ENCODE measurements around the gene ADPRM. TPM values are rescaled to one million over a fixed set of nuclear protein-coding genes. Genes with fewer than 3 reads are reported as not detected.

ADPRM gene
- polyA plus RNA-seq, 2 of the 4 experiments (the other 2 are of a cell fraction), result 8.3 to 25.2 TPM

DNA sequence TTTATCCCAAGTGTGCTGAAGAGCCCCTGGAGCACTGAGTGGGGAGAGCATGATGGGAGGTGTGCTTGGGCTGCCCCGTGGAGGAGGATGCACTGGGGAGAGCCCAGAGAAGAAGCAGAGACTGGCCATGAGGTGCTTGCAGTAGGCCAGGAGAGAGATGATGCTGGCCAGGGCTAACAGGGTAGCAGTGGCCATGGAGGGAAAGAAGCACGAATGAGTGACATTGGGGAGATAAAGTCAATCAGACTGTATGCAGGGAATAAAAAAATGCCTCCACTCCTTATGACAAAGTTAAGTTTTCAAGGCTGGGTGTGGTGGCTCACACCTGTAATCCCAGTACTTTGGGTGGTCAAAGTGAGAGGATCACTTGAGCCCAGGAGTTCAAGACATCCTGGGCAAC is 37.9 kb downstream of the ADPRM start:
- Histone ChIP-seq H3K27ac (no peak overlapping the region), H3K4me3 (no peak overlapping the region), H3K9me3 (no peaks in the 10 kb centered on the region), H3K4me2 (no peak overlapping the region), H3K4me1 (peaks cover 27% of the 10 kb centered on the region)
- FAIRE-seq, result no peak
- ATAC-seq, result no peak
- 7% methylated on average over 2 of the region's 2 CpGs for WGBS (ENCODE audit: missing lambda C conversion rate)
- ChIA-PET CTCF (interaction anchor here (1.7 to 4.9 kb wide), 3 partner anchors 107 to 909 kb away, joined by 4 to 127 read pairs (median 4); no protein-coding TSS in a partner anchor), POLR2A (no interaction called here)
- TF ChIP-seq, protein P1, sequence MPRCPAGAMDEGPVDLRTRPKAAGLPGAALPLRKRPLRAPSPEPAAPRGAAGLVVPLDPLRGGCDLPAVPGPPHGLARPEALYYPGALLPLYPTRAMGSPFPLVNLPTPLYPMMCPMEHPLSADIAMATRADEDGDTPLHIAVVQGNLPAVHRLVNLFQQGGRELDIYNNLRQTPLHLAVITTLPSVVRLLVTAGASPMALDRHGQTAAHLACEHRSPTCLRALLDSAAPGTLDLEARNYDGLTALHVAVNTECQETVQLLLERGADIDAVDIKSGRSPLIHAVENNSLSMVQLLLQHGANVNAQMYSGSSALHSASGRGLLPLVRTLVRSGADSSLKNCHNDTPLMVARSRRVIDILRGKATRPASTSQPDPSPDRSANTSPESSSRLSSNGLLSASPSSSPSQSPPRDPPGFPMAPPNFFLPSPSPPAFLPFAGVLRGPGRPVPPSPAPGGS (IDR thresholded peaks at IDR 0.05), result no peak
- TF ChIP-seq SREBF2 (IDR thresholded peaks at IDR 0.05) (no peak), EHMT2 (IDR thresholded peaks at IDR 0.05; ENCODE audit: low read depth) (no peak), HOXA7 (CRISPR knock-in tag; IDR thresholded peaks at IDR 0.05) (no peak), MYC (IDR thresholded peaks at IDR 0.05; ENCODE audit: borderline replicate concordance, low read length) (no peak), RFX5 (IDR thresholded peaks at IDR 0.05) (no peak), CBX8 (IDR thresholded peaks at IDR 0.05) (no peak), FOXS1 (CRISPR knock-in tag; IDR thresholded peaks at IDR 0.05) (no peak), POLR2AphosphoS2 (conservative IDR thresholded peaks at IDR 0.05; ENCODE audit: low read length) (no peak), JUN (IDR thresholded peaks at IDR 0.05) (no peak), MAFK (IDR thresholded peaks at IDR 0.05; ENCODE audit: partially characterized antibody) (no peak), RNF2 (IDR thresholded peaks at IDR 0.05; ENCODE audit: borderline replicate concordance, low read depth) (no peak), TFCP2L1 (CRISPR knock-in tag; IDR thresholded peaks at IDR 0.05) (no peak), CEBPB (IDR thresholded peaks at IDR 0.05) (no peak), FOSL2 (IDR thresholded peaks at IDR 0.05) (no peak), FOSL2 (CRISPR knock-in tag; IDR thresholded peaks at IDR 0.05) (no peak), HOXB5 (CRISPR knock-in tag; IDR thresholded peaks at IDR 0.05) (no peak), HOXB13 (CRISPR knock-in tag; IDR thresholded peaks at IDR 0.05; ENCODE audit: low read depth) (no peak)
- TF ChIP-seq, protein P2, sequence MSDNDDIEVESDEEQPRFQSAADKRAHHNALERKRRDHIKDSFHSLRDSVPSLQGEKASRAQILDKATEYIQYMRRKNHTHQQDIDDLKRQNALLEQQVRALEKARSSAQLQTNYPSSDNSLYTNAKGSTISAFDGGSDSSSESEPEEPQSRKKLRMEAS (IDR thresholded peaks at IDR 0.05), result no peak
- TF ChIP-seq, protein P3, sequence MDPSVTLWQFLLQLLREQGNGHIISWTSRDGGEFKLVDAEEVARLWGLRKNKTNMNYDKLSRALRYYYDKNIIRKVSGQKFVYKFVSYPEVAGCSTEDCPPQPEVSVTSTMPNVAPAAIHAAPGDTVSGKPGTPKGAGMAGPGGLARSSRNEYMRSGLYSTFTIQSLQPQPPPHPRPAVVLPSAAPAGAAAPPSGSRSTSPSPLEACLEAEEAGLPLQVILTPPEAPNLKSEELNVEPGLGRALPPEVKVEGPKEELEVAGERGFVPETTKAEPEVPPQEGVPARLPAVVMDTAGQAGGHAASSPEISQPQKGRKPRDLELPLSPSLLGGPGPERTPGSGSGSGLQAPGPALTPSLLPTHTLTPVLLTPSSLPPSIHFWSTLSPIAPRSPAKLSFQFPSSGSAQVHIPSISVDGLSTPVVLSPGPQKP (IDR thresholded peaks at IDR 0.05; ENCODE audit: low read depth, low read length), result no peak
- TF ChIP-seq, protein P4, sequence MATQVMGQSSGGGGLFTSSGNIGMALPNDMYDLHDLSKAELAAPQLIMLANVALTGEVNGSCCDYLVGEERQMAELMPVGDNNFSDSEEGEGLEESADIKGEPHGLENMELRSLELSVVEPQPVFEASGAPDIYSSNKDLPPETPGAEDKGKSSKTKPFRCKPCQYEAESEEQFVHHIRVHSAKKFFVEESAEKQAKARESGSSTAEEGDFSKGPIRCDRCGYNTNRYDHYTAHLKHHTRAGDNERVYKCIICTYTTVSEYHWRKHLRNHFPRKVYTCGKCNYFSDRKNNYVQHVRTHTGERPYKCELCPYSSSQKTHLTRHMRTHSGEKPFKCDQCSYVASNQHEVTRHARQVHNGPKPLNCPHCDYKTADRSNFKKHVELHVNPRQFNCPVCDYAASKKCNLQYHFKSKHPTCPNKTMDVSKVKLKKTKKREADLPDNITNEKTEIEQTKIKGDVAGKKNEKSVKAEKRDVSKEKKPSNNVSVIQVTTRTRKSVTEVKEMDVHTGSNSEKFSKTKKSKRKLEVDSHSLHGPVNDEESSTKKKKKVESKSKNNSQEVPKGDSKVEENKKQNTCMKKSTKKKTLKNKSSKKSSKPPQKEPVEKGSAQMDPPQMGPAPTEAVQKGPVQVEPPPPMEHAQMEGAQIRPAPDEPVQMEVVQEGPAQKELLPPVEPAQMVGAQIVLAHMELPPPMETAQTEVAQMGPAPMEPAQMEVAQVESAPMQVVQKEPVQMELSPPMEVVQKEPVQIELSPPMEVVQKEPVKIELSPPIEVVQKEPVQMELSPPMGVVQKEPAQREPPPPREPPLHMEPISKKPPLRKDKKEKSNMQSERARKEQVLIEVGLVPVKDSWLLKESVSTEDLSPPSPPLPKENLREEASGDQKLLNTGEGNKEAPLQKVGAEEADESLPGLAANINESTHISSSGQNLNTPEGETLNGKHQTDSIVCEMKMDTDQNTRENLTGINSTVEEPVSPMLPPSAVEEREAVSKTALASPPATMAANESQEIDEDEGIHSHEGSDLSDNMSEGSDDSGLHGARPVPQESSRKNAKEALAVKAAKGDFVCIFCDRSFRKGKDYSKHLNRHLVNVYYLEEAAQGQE (IDR thresholded peaks at IDR 0.05), result no peak
- DNase-seq (ENCODE audit: low read depth in 1 of 2, low spot score in 1 of 2), result no peak

DNA sequence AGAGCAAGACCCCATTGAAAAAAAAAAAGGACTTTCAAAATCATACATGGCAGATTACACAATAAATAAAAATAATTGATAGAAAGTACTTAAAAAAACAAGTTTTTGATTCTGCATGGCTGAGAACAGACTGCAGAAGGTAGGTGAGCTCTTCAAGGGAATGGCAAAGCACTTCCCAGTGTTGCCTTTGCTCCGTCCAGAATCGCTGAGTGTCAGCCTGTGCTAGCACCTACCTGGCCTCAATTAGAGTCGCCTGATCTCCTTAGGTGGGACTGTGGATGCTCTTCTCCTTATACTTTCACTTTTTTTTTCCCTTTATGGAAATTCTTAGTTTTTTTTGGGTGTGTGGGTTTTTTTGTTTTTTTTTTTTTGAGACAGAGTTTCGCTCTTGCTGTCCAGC is 38.4 kb downstream of the ADPRM start:
- POLR2A ChIA-PET, result no interaction called here

More for the DNA sequence above, 38.4 kb downstream of the ADPRM start:
- no peak overlapping the region for H3K27ac ChIP-seq
- TF ChIP-seq, protein P5, sequence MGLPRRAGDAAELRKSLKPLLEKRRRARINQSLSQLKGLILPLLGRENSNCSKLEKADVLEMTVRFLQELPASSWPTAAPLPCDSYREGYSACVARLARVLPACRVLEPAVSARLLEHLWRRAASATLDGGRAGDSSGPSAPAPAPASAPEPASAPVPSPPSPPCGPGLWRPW (IDR thresholded peaks at IDR 0.05), result no peak
- no peak for TF ChIP-seq CHD2 (IDR thresholded peaks at IDR 0.05; ENCODE audit: low read length, partially characterized antibody)
- TF ChIP-seq, protein P6, sequence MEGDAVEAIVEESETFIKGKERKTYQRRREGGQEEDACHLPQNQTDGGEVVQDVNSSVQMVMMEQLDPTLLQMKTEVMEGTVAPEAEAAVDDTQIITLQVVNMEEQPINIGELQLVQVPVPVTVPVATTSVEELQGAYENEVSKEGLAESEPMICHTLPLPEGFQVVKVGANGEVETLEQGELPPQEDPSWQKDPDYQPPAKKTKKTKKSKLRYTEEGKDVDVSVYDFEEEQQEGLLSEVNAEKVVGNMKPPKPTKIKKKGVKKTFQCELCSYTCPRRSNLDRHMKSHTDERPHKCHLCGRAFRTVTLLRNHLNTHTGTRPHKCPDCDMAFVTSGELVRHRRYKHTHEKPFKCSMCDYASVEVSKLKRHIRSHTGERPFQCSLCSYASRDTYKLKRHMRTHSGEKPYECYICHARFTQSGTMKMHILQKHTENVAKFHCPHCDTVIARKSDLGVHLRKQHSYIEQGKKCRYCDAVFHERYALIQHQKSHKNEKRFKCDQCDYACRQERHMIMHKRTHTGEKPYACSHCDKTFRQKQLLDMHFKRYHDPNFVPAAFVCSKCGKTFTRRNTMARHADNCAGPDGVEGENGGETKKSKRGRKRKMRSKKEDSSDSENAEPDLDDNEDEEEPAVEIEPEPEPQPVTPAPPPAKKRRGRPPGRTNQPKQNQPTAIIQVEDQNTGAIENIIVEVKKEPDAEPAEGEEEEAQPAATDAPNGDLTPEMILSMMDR (IDR thresholded peaks at IDR 0.05), result no peak
- TF ChIP-seq, protein P1 (IDR thresholded peaks at IDR 0.05), result no peak
- TF ChIP-seq, protein P2 (IDR thresholded peaks at IDR 0.05), result no peak
- TF ChIP-seq GATA3 (IDR thresholded peaks at IDR 0.05; ENCODE audit: borderline replicate concordance), result no peak
- no peak for TF ChIP-seq EP300 (IDR thresholded peaks at IDR 0.05)
- no peak for TF ChIP-seq HOXB5 (CRISPR knock-in tag; IDR thresholded peaks at IDR 0.05)
- TF ChIP-seq RFX5 (IDR thresholded peaks at IDR 0.05), result no peak
- 56% methylated on average over 4 of the region's 4 CpGs for WGBS (ENCODE audit: missing lambda C conversion rate)
- H3K4me3 ChIP-seq, result no peak overlapping the region
- H3K9me3 ChIP-seq, result no peaks in the 10 kb centered on the region
- H3K4me2 ChIP-seq, result no peak overlapping the region
- DNase-seq (ENCODE audit: low read depth in 1 of 2, low spot score in 1 of 2), result no peak
- no peak for ATAC-seq
- H3K4me1 ChIP-seq, result peaks cover 24% of the 10 kb centered on the region
- no peak for FAIRE-seq
- CTCF ChIA-PET, result interaction anchor here (0.6 to 4.9 kb wide), 9 partner anchors 13 to 1245 kb away, joined by 3 to 127 read pairs (median 16); no protein-coding TSS in a partner anchor

All from A549 (cell line).